A673 (cell line): Measurements from ENCODE around the gene KAZN. TPM values are rescaled to one million over a fixed set of nuclear protein-coding genes. Genes with fewer than 3 reads are reported as not detected.

ENCODE experiments used
- BruUV-seq: library from RNA; stranded (reverse); fragments of 400-500 nt; replicated peaks from 2 replicates; lab custom pipeline; 2021; lab: Mats Ljungman, UMichigan
- CTCF ChIA-PET: fragments of 300-600 bp; sonication (Branson Sonifier 250); formaldehyde crosslinking; loops from one replicate; lab custom pipeline; 2022; ENCODE audit warnings: antibody characterized with exemption; lab: Charles Lee
- POLR2A ChIA-PET: fragments of 300-600 bp; sonication (Branson Sonifier 250); formaldehyde crosslinking; loops from one replicate; lab custom pipeline; 2022; ENCODE audit warnings: antibody characterized with exemption; ENCODE audit not compliant: low non-redundant PET; lab: Charles Lee
- DNase-seq: peaks from one replicate; pipeline ENCODE4 v3.0.0-alpha.2; 2015; ENCODE audit warnings: low spot score
- H3K27ac ChIP-seq: fragments of 200-600 bp; sonication (generic); 2 replicates; pipeline ENCODE4 v1.5.1; 2016; ENCODE audit warnings: mixed run types, low read depth, mild to moderate bottlenecking, mixed read lengths, antibody characterized with exemption, low read length; ENCODE audit not compliant: poor library complexity, severe bottlenecking
- H3K27me3 ChIP-seq: fragments of 200-600 bp; sonication (generic); replicated peaks from 2 replicates; pipeline ENCODE4 v1.6.1; 2017; ENCODE audit warnings: mixed run types, low read depth, mild to moderate bottlenecking, mixed read lengths, antibody characterized with exemption, low read length; ENCODE audit not compliant: insufficient read depth, poor library complexity
- H3K36me3 ChIP-seq: fragments of 200-600 bp; sonication (generic); 2 replicates; pipeline ENCODE4 v1.6.1; 2016; ENCODE audit warnings: mixed run types, mild to moderate bottlenecking, mixed read lengths, antibody characterized with exemption, low read length; ENCODE audit not compliant: insufficient read depth, poor library complexity, severe bottlenecking
- H3K4me1 ChIP-seq: fragments of 200-600 bp; sonication (generic); 2 replicates; pipeline ENCODE4 v1.6.1; 2017; ENCODE audit warnings: mixed run types, mild to moderate bottlenecking, mixed read lengths, antibody characterized with exemption, low read length; ENCODE audit not compliant: insufficient read depth, poor library complexity, severe bottlenecking
- H3K4me3 ChIP-seq: fragments of 200-600 bp; sonication (generic); 2 replicates; pipeline ENCODE4 v1.5.1; 2016; ENCODE audit warnings: low read depth, mixed run types, mild to moderate bottlenecking, mixed read lengths, low read length; ENCODE audit not compliant: poor library complexity, severe bottlenecking
- H3K9me3 ChIP-seq: fragments of 200-600 bp; sonication (generic); 2 replicates; pipeline ENCODE4 v1.6.1; 2016; ENCODE audit warnings: mixed run types, low read depth, mild to moderate bottlenecking, mixed read lengths, antibody characterized with exemption, low read length; ENCODE audit not compliant: poor library complexity, severe bottlenecking
- CTCF ChIP-seq: fragments of 300-800, 200-600 bp; sonication (generic); conservative IDR thresholded peaks from 2 replicates; pipeline ENCODE4 v1.5.1; 2017; ENCODE audit warnings: low read depth, mild to moderate bottlenecking, antibody characterized with exemption, low read length, moderate library complexity, mixed read lengths
- EZH2 ChIP-seq: fragments of 200-600 bp; sonication (generic); IDR thresholded peaks from 2 replicates; pipeline ENCODE4 v1.6.1; 2017; ENCODE audit warnings: borderline replicate concordance, low read depth, mild to moderate bottlenecking, mixed read lengths, antibody characterized with exemption, low read length; ENCODE audit not compliant: poor library complexity, severe bottlenecking
- intact Hi-C: fragments of 100-400 bp; cut with micrococcal nuclease; formaldehyde crosslinking; loops from one replicate; pipeline ENCODE4 v1.10.0; 2022; ENCODE audit not compliant: unreplicated experiment
- total RNA-seq: library from RNA; stranded (reverse); gene quantifications from 2 replicates; pipeline ENCODE4 v1.2.3, GENCODE V29; 2021

Gene KAZN
- total RNA-seq, 1 experiment from 2014 or later = 8.0 TPM

DNA sequence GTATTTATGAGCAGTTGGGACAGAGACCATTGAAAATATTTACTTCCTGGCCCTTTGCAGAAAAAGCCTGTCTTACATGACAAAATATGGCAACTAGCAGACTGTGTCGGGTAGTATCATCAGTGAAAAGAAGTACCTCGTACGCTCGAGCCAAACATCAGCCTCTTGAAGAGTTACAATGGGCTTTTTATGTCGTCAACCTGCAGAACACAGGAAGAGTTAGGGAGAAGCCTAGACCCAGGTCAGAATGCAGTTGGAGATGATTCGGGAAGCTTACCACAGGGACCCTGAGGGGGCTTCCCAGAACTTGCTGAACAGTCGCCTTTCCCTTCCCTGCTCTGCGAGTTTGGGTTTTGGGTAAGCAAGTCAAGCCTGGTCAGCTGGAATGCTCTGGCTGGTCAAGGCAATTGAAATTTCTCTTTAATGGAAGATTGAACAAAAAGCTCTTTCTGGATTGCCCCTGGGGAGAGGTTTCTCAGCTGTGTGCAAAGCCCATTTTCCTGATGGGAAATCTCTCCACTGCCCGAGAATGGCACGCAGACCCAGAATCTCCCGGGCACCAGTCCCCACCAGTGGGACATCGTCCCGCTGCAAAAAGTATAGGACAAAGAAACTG is 291.4 kb downstream of the KAZN start:
- DNase-seq = no peak
- H3K9me3 ChIP-seq = no peaks in the 10 kb centered on the region
- H3K4me3 ChIP-seq = no peak overlapping the region
- no TSS peak for BruUV-seq
- peaks cover 26% of the 10 kb centered on the region for H3K4me1 ChIP-seq
- intact Hi-C loops = no loop called here
- no peaks in the 10 kb centered on the region for H3K36me3 ChIP-seq
- POLR2A ChIA-PET = no interaction called here
- CTCF ChIA-PET = no interaction called here
- no peaks in the 10 kb centered on the region for H3K27me3 ChIP-seq
- TF ChIP-seq EZH2 = no peak
- H3K27ac ChIP-seq = no peak overlapping the region

GRCh38 chr1:14891991-14892390 is 293.5 kb downstream of the KAZN start:
- TF ChIP-seq CTCF (no peak), EZH2 (no peak)
- H3K9me3 ChIP-seq = no peaks in the 10 kb centered on the region
- H3K4me3 ChIP-seq = no peak overlapping the region
- ChIA-PET POLR2A (no interaction called here), CTCF (no interaction called here)
- H3K27me3 ChIP-seq = no peaks in the 10 kb centered on the region
- no peak overlapping the region for H3K27ac ChIP-seq
- no peaks in the 10 kb centered on the region for H3K36me3 ChIP-seq
- DNase-seq = no peak
- peaks cover 28% of the 10 kb centered on the region for H3K4me1 ChIP-seq
- intact Hi-C loops = no loop called here
- BruUV-seq = no TSS peak

DNA sequence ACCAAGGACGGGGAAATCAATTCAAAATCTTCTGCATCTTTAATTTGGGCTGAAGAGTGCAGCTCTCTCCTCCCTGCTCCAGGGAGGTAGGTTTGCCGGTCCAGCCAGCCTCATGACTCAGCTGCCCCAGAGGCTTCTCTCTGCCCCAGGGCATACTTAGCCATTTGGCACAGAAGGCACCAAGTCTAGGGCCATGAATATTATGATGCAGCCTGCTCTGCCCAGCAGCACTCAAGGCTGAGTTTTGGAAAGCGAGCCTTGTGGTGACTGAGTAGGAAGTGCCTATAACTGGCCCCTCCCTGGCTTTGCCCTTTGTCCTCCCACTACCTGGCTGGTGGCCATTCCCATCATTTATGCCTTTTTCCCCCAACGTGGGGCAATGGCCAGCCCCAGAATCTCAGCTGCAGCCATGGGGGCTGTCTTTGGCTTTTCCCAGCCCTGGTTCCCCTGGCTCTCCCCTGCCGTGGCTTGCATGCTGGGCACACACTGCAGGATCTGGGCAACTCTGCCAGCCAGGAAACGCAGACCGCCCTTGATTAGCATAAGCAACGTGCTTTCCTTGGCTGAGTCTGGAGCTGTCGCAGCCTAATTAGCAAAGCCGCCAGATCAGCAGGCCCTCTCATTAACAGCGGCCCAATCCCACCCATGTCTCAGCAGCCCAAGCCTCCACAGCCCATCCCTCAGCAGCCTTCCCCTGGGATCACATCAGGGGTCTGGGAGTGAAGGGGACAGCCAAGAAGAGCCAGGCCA is 296.5 kb downstream of the KAZN start:
- H3K4me3 ChIP-seq = no peak overlapping the region
- ChIA-PET CTCF (no interaction called here), POLR2A (interaction anchor here (0.5 to 0.6 kb wide), 2 partner anchors 9 to 234 kb away, joined by 3 read pairs; no protein-coding TSS in a partner anchor)
- peak; percentile 79 for DNase-seq
- H3K4me1 ChIP-seq = peaks cover 16% of the 10 kb centered on the region
- H3K27me3 ChIP-seq = no peaks in the 10 kb centered on the region
- no peaks in the 10 kb centered on the region for H3K36me3 ChIP-seq
- no peak overlapping the region for H3K27ac ChIP-seq
- BruUV-seq = no TSS peak
- intact Hi-C loops = no loop called here
- no peak for TF ChIP-seq CTCF
- TF ChIP-seq EZH2 = no peak
- H3K9me3 ChIP-seq = no peaks in the 10 kb centered on the region
